ENCODE results near the gene NAPB. TPM values are rescaled to one million over a fixed set of nuclear protein-coding genes. Genes with fewer than 3 reads are reported as not detected.
A peak's percentile ranks its signal among the peaks of the same experiment; 100 is the strongest.

Gene NAPB
- total and polyA plus RNA-seq, 2 experiments from 2014 or later, result 5.9 to 8.1 TPM

DNA sequence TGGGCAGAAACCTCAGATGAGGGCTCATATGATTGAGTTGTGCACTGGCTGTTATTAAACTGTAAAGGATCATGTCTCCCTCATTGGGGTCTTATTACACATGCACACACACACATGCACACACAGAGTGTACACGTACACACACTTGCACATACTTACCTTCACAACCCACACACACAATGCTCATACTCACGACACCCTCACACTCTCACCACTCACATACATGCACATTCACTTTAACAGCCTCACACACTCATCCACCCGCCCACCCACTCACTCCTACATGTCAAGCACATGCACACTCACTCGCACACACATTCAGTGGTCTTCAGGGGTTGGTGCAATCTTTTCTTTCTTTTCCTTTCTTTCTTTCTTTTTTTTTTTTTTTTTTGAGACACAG is 23.6 kb upstream of the NAPB start:
- Histone ChIP-seq H3K79me2 (ENCODE audit: insufficient read depth) (no peaks in the 10 kb centered on the region), H3K4me1 (ENCODE audit: insufficient read depth) (peaks cover 12% of the 10 kb centered on the region), H4K20me1 (ENCODE audit: insufficient read depth) (no peaks in the 10 kb centered on the region), H3K9me3 (ENCODE audit: low read depth) (no peaks in the 10 kb centered on the region), H3K9me2 (ENCODE audit: insufficient read depth) (no peaks in the 10 kb centered on the region), H2AFZ (no peak overlapping the region), H3K9ac (no peak overlapping the region), H3K4me3 (no peak overlapping the region), H3K36me3 (ENCODE audit: low read depth) (no peaks in the 10 kb centered on the region), H3F3A (ENCODE audit: insufficient read depth) (peaks cover 5% of the 10 kb centered on the region; the same call in 1 of the 2 replicates), H3K27me3 (replicated peaks; ENCODE audit: insufficient read depth) (no peaks in the 10 kb centered on the region), H3K4me2 (ENCODE audit: unreplicated experiment) (no peak overlapping the region), H3K27ac (no peak overlapping the region)
- no peak for DNase-seq
- in situ Hi-C loops (cut with MboI), result loop anchor here (10.0 kb wide), 1 partner anchor 170 kb away; no protein-coding TSS in a partner anchor
- TF ChIP-seq EZH2phosphoT487 (IDR thresholded peaks at IDR 0.05; ENCODE audit: insufficient read depth, low read depth) (no peak), EZH2 (IDR thresholded peaks at IDR 0.05; ENCODE audit: insufficient read depth, poor library complexity, severe bottlenecking) (no peak)
- WGBS, 2 experiments (ENCODE audit: low coverage in 1 of 2, low lambda C conversion rate in 2 of 2, missing lambda C conversion rate in 2 of 2), result 79 to 80% methylated on average over 4 of the region's 4 CpGs

DNA sequence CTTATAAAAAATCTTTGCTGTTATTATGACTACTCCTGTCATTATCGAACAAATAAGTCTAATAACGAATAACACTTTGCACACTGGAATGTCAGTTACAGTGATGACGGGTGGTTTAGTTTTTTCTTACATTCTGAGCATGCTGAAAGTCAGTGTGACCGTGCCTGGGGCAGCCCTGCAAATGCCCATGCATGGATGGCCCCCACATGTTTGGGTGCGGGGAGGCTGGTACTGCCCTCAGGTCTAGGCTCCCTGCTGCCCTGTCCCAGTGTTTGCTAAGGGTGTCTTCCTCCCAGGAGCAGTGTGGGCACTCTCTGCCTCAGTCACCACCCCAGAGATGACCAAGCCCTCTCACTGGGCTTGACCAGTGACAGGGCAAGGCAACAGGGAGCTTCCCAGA is 21.1 kb upstream of the NAPB start:
- Histone ChIP-seq H3K36me3 (ENCODE audit: low read depth) (no peaks in the 10 kb centered on the region), H3K4me3 (no peak overlapping the region), H3K27me3 (replicated peaks; ENCODE audit: insufficient read depth) (no peaks in the 10 kb centered on the region), H3K4me2 (ENCODE audit: unreplicated experiment) (no peak overlapping the region), H3K27ac (no peak overlapping the region), H3F3A (ENCODE audit: insufficient read depth) (peaks cover 5% of the 10 kb centered on the region; the same call in 1 of the 2 replicates), H3K9me2 (ENCODE audit: insufficient read depth) (no peaks in the 10 kb centered on the region), H4K20me1 (ENCODE audit: insufficient read depth) (no peaks in the 10 kb centered on the region), H3K4me1 (ENCODE audit: insufficient read depth) (peaks cover 12% of the 10 kb centered on the region), H3K79me2 (ENCODE audit: insufficient read depth) (no peaks in the 10 kb centered on the region), H3K9me3 (ENCODE audit: low read depth) (no peaks in the 10 kb centered on the region), H3K9ac (no peak overlapping the region), H2AFZ (no peak overlapping the region)
- no peak for DNase-seq
- in situ Hi-C loops (cut with MboI), result loop anchor here (10.0 kb wide), 1 partner anchor 172 kb away; no protein-coding TSS in a partner anchor
- TF ChIP-seq EZH2phosphoT487 (IDR thresholded peaks at IDR 0.05; ENCODE audit: insufficient read depth, low read depth), result no peak
- no peak for TF ChIP-seq EZH2 (IDR thresholded peaks at IDR 0.05; ENCODE audit: insufficient read depth, poor library complexity, severe bottlenecking)
- 37 to 43% methylated on average over 5 of the region's 5 CpGs for WGBS, 2 experiments (ENCODE audit: low coverage in 1 of 2, low lambda C conversion rate in 2 of 2, missing lambda C conversion rate in 2 of 2)

DNA sequence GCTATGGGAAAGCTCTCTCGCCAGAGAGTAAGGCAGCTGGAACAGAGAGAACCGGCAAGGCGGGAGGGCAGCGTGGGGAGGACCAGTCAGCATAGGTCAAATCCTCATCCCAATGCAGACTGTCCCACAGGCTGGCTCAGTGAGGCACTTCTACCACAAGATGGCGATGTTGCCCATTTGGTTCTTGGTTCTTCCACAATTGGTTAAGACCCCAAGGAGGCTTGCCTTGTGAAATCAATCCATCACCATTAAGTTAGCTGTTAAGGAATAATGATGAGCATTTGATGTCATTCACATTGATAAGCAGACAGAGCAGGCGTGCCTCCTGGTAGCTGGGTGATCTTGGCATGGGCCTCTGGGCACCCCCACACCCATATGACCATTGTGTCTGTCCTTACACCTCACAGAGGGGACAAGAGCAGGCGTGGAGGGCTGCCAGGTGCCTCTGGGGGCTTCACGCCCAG is 20.6 kb upstream of the NAPB start:
- Histone ChIP-seq H3K9me2 (ENCODE audit: insufficient read depth) (no peaks in the 10 kb centered on the region), H3K9me3 (ENCODE audit: low read depth) (no peaks in the 10 kb centered on the region), H3K27ac (no peak overlapping the region), H3K4me2 (ENCODE audit: unreplicated experiment) (no peak overlapping the region), H4K20me1 (ENCODE audit: insufficient read depth) (no peaks in the 10 kb centered on the region), H3K4me1 (ENCODE audit: insufficient read depth) (peaks cover 12% of the 10 kb centered on the region), H3F3A (ENCODE audit: insufficient read depth) (peaks cover 5% of the 10 kb centered on the region; the same call in 1 of the 2 replicates), H3K36me3 (ENCODE audit: low read depth) (no peaks in the 10 kb centered on the region), H3K9ac (no peak overlapping the region), H3K27me3 (replicated peaks; ENCODE audit: insufficient read depth) (no peaks in the 10 kb centered on the region), H3K4me3 (no peak overlapping the region), H3K79me2 (ENCODE audit: insufficient read depth) (no peaks in the 10 kb centered on the region), H2AFZ (no peak overlapping the region)
- DNase-seq, result peak; percentile 79
- TF ChIP-seq EZH2phosphoT487 (IDR thresholded peaks at IDR 0.05; ENCODE audit: insufficient read depth, low read depth) (no peak), EZH2 (IDR thresholded peaks at IDR 0.05; ENCODE audit: insufficient read depth, poor library complexity, severe bottlenecking) (no peak)
- in situ Hi-C loops (cut with MboI), result loop anchor here (10.0 kb wide), 1 partner anchor 173 kb away; no protein-coding TSS in a partner anchor
- WGBS, 2 experiments (ENCODE audit: low coverage in 1 of 2, low lambda C conversion rate in 2 of 2, missing lambda C conversion rate in 2 of 2), result 4 to 5% methylated on average over 8 of the region's 8 CpGs

DNA sequence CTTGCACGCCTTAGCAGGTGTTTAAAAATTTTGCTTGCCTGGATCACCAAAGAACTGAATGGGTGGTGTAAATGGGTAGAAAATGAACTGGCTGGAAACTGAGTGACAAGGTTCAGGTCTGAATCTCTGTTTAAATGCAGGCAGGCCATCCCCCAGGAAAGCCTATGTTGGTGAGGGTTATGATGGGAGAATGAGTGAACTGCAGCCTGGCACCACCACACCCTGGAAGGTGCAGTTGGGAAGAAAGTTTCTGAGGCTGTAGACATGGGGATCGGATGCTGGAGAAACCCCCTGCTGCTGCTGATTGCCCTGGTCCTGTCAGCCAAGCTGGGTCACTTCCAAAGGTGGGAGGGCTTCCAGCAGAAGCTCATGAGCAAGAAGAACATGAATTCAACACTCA is 18.7 kb upstream of the NAPB start:
- Histone ChIP-seq H3K9me3 (ENCODE audit: low read depth) (no peaks in the 10 kb centered on the region), H3K27me3 (replicated peaks; ENCODE audit: insufficient read depth) (no peaks in the 10 kb centered on the region), H2AFZ (no peak overlapping the region), H3K9ac (no peak overlapping the region), H3K27ac (no peak overlapping the region), H3K4me2 (ENCODE audit: unreplicated experiment) (no peak overlapping the region), H3F3A (ENCODE audit: insufficient read depth) (no peaks in the 10 kb centered on the region; the same call in 1 of the 2 replicates), H3K4me1 (ENCODE audit: insufficient read depth) (no peaks in the 10 kb centered on the region), H3K79me2 (ENCODE audit: insufficient read depth) (no peaks in the 10 kb centered on the region), H3K36me3 (ENCODE audit: low read depth) (no peaks in the 10 kb centered on the region), H3K9me2 (ENCODE audit: insufficient read depth) (no peaks in the 10 kb centered on the region), H3K4me3 (no peak overlapping the region), H4K20me1 (ENCODE audit: insufficient read depth) (no peaks in the 10 kb centered on the region)
- in situ Hi-C loops (cut with MboI), result loop anchor here (10.0 kb wide), 1 partner anchor 175 kb away; no protein-coding TSS in a partner anchor
- TF ChIP-seq EZH2 (IDR thresholded peaks at IDR 0.05; ENCODE audit: insufficient read depth, poor library complexity, severe bottlenecking) (no peak), EZH2phosphoT487 (IDR thresholded peaks at IDR 0.05; ENCODE audit: insufficient read depth, low read depth) (no peak)
- DNase-seq, result no peak
- WGBS, 2 experiments (ENCODE audit: low coverage in 1 of 2, low lambda C conversion rate in 2 of 2, missing lambda C conversion rate in 2 of 2), result 68 to 74% methylated on average over 2 of the region's 2 CpGs

All from GM23248 (cell line).